GM12878 (cell line): Measurements from ENCODE around the gene DRICH1.

ENCODE experiments used
- JUNB ChIP-seq: IDR thresholded peaks from 2 replicates; pipeline ENCODE4 v1.6.1; 2016; ENCODE audit warnings: antibody characterized with exemption, mild to moderate bottlenecking
- KDM1A ChIP-seq: fragments of 200-600 bp; sonication (generic); IDR thresholded peaks from 2 replicates; pipeline ENCODE4 v1.6.1; 2016; ENCODE audit warnings: borderline replicate concordance
- POLR2A ChIP-seq: IDR thresholded peaks from 2 replicates; pipeline ENCODE4 v1.6.1; 2011; ENCODE audit warnings: low read depth, mild to moderate bottlenecking, low read length
- SP1 ChIP-seq: IDR thresholded peaks from one replicate; pipeline ENCODE4 v1.6.1; 2011; ENCODE audit warnings: low read depth, low read length
- TBL1XR1 ChIP-seq: IDR thresholded peaks from 2 replicates; pipeline ENCODE4 v1.6.1; 2012; ENCODE audit warnings: low read depth, low read length, improper control_type of control experiment
- TF ChIP-seq, protein P1 (sequence below), 3 experiments: IDR thresholded peaks in 2 of 3; conservative IDR thresholded peaks in 1 of 3; 2 replicates each; pipeline ENCODE4 v1.5.1; 2011; ENCODE audit warnings: low read depth in 3 of 3, low read length in 3 of 3, mild to moderate bottlenecking in 3 of 3, control low read depth in 2 of 3, moderate library complexity in 2 of 3, inconsistent platforms in 1 of 3, mixed read lengths in 1 of 3; ENCODE audit not compliant: control insufficient read depth in 2 of 3, insufficient read depth in 1 of 3; ENCODE audit errors: extremely low read depth in 1 of 3
- TF ChIP-seq, protein P2 (sequence below): IDR thresholded peaks from 2 replicates; pipeline ENCODE4 v1.6.1; 2011; ENCODE audit warnings: mild to moderate bottlenecking, low read depth, low read length, moderate library complexity; ENCODE audit not compliant: insufficient replicate concordance

DNA sequence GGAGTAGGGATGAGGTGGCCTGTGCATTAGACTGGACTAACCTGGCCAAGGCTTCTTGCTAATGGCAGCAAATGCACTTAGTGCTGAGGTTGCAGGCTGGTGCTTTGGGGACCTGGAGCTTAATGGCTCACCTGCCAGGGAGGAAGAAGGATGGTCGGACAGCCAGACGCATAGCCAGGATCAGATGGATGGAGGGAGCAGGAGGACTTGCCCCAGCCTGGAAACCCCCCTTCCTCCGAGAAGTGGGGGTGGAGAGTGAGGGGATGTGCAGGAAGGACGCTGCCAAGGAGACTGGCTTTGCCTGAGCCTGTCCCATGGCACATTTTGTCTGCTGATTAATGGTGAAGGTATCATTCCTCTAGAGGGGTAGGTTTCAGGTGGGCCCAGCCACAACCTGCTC, 69.9 kb downstream of the DRICH1 start:
- TF ChIP-seq, protein P1, sequence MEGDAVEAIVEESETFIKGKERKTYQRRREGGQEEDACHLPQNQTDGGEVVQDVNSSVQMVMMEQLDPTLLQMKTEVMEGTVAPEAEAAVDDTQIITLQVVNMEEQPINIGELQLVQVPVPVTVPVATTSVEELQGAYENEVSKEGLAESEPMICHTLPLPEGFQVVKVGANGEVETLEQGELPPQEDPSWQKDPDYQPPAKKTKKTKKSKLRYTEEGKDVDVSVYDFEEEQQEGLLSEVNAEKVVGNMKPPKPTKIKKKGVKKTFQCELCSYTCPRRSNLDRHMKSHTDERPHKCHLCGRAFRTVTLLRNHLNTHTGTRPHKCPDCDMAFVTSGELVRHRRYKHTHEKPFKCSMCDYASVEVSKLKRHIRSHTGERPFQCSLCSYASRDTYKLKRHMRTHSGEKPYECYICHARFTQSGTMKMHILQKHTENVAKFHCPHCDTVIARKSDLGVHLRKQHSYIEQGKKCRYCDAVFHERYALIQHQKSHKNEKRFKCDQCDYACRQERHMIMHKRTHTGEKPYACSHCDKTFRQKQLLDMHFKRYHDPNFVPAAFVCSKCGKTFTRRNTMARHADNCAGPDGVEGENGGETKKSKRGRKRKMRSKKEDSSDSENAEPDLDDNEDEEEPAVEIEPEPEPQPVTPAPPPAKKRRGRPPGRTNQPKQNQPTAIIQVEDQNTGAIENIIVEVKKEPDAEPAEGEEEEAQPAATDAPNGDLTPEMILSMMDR (IDR thresholded peaks at IDR 0.05 in 2 of 3, conservative IDR thresholded peaks at IDR 0.05 in 1 of 3; ENCODE audit: control insufficient read depth in 2 of 3, extremely low read depth in 1 of 3, insufficient read depth in 1 of 3, low read depth in 3 of 3, low read length in 3 of 3) = no peak
- TF ChIP-seq KDM1A (no peak), POLR2A (no peak), JUNB (no peak), TBL1XR1 (no peak), SP1 (no peak)
- TF ChIP-seq, protein P2, sequence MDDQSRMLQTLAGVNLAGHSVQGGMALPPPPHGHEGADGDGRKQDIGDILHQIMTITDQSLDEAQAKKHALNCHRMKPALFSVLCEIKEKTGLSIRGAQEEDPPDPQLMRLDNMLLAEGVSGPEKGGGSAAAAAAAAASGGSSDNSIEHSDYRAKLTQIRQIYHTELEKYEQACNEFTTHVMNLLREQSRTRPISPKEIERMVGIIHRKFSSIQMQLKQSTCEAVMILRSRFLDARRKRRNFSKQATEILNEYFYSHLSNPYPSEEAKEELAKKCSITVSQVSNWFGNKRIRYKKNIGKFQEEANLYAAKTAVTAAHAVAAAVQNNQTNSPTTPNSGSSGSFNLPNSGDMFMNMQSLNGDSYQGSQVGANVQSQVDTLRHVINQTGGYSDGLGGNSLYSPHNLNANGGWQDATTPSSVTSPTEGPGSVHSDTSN = no peak
